GM12878 (cell line): ENCODE results near the gene PAQR8. TPM values are rescaled to one million over a fixed set of nuclear protein-coding genes. Genes with fewer than 3 reads are reported as not detected.

Experiments
- ATAC-seq: fragments of 200-7000 bp; cut with Tn5 transposase; 3 replicates; pipeline ENCODE4 v1.9.1; 2020; ENCODE audit warnings: mild to moderate bottlenecking, moderate library complexity
- BruUV-seq: library from RNA; stranded (reverse); fragments of 400-500 nt; replicated peaks from 2 replicates; lab custom pipeline; 2021; lab: Mats Ljungman, UMichigan
- CTCF ChIA-PET: fragments of 300-600 bp; sonication (Branson Sonifier 250); formaldehyde crosslinking; extraction: SDS; loops from one replicate; lab custom pipeline; 2021; ENCODE audit warnings: inconsistent platforms; lab: Yijun Ruan, JAX
- POLR2A ChIA-PET: fragments of 350-600 bp; formaldehyde crosslinking; extraction: SDS; loops from one replicate; lab custom pipeline; 2021; ENCODE audit warnings: inconsistent platforms; lab: Charles Lee
- RAD21 ChIA-PET: fragments of 300-600 bp; sonication (Branson Sonifier 250); formaldehyde crosslinking; loops from one replicate; lab custom pipeline; 2023; ENCODE audit warnings: antibody characterized with exemption; ENCODE audit not compliant: unreplicated experiment; lab: Charles Lee
- SMC1A ChIA-PET: fragments of 300-600 bp; sonication (Branson Sonifier 250); formaldehyde crosslinking; loops from one replicate; lab custom pipeline; 2023; ENCODE audit not compliant: unreplicated experiment, uncharacterized antibody; lab: Charles Lee
- DNase-seq: peaks from one replicate; pipeline ENCODE4 v3.0.0-alpha.2; 2011; ENCODE audit warnings: low read depth, low spot score
- FAIRE-seq: peaks from 3 replicates; lab custom pipeline; 2011; peaks lifted over from hg19 to GRCh38; lab: Jason Lieb, UNC
- H2AFZ ChIP-seq: 2 replicates; pipeline ENCODE4 v1.6.0; 2011; ENCODE audit warnings: low read depth, low read length, control low read depth; ENCODE audit not compliant: control insufficient read depth
- H3K27ac ChIP-seq: 2 replicates; pipeline ENCODE4 v1.5.1; 2011; ENCODE audit warnings: control low read depth; ENCODE audit not compliant: control insufficient read depth, insufficient read depth
- H3K27me3 ChIP-seq, 2 experiments: replicated peaks in 1 of 2; 2 replicates each; pipeline versions ENCODE4 v1.6.0 to v1.6.1; 2011; ENCODE audit warnings: low read length in 1 of 2; ENCODE audit not compliant: control insufficient read depth in 2 of 2, insufficient read depth in 2 of 2
- H3K36me3 ChIP-seq, 2 experiments: 2 replicates each; pipeline ENCODE4 v1.5.1; 2011; ENCODE audit warnings: low read length in 1 of 2; ENCODE audit not compliant: control insufficient read depth in 2 of 2, insufficient read depth in 2 of 2
- H3K4me1 ChIP-seq: 2 replicates; pipeline ENCODE4 v1.6.1; 2011; ENCODE audit warnings: mild to moderate bottlenecking, low read length, moderate library complexity, mixed read lengths; ENCODE audit not compliant: control insufficient read depth, insufficient read depth
- H3K4me2 ChIP-seq: 2 replicates; pipeline ENCODE4 v1.6.0; 2011; ENCODE audit warnings: control low read depth; ENCODE audit not compliant: control insufficient read depth, insufficient read depth
- H3K4me3 ChIP-seq: fragments of 200-600 bp; sonication (generic); 2 replicates; pipeline ENCODE4 v1.5.1; 2016
- H3K79me2 ChIP-seq: 2 replicates; pipeline ENCODE4 v1.6.0; 2011; ENCODE audit warnings: low read length; ENCODE audit not compliant: control insufficient read depth, insufficient read depth
- H3K9ac ChIP-seq: 2 replicates; pipeline ENCODE4 v1.8.0; 2011; ENCODE audit warnings: low read length, control low read depth, mixed read lengths; ENCODE audit not compliant: control insufficient read depth, insufficient read depth
- H3K9me3 ChIP-seq: replicated peaks from 3 replicates; pipeline ENCODE4 v1.5.1; 2011; ENCODE audit warnings: mild to moderate bottlenecking, low read length; ENCODE audit not compliant: control insufficient read depth, insufficient read depth
- H4K20me1 ChIP-seq: 2 replicates; pipeline ENCODE4 v1.6.0; 2011; ENCODE audit not compliant: control insufficient read depth, insufficient read depth
- ATF7 ChIP-seq: fragments of 450-650 bp; IDR thresholded peaks from 2 replicates; pipeline ENCODE4 v1.6.1; 2016; ENCODE audit warnings: low read depth, mild to moderate bottlenecking
- CREM ChIP-seq: IDR thresholded peaks from 2 replicates; pipeline ENCODE4 v1.6.1; 2014; ENCODE audit warnings: antibody characterized with exemption, low read depth
- STAT1 ChIP-seq: fragments of 450-650 bp; conservative IDR thresholded peaks from 2 replicates; pipeline ENCODE4 v1.6.1; 2014; ENCODE audit warnings: antibody characterized with exemption, mild to moderate bottlenecking
- WGBS: methylation state at CpG from one replicate; pipeline ENCODE4 v1.1.6; 2016; ENCODE audit warnings: low lambda C conversion rate; ENCODE audit not compliant: insufficient replicate concordance, insufficient coverage; ENCODE audit errors: missing lambda C conversion rate; 5-methylcytosine and 5-hydroxymethylcytosine counted together
- in situ Hi-C: fragments of 300-500 bp; cut with MboI; formaldehyde crosslinking; loops from 9 replicates; pipeline ENCODE4 v1.14.3; 2018; ENCODE audit warnings: mixed read lengths
- intact Hi-C: fragments of 100-400 bp; cut with micrococcal nuclease; formaldehyde crosslinking; loops from one replicate; pipeline ENCODE4 v1.14.2; 2022; ENCODE audit not compliant: unreplicated experiment
- polyA plus RNA-seq, 11 experiments: library from polyadenylated mRNA; depleted of rRNA in 4 of 11; unstranded in 6 of 11; stranded (reverse) in 5 of 11; fragments of >200 nt; fragmentation: Nextera tagmentation in 4 of 11; fragmentation: Illumina TruSeq in 1 of 11; extraction: Ambion mirVana in 4 of 11; extraction: Trizol in 1 of 11; gene quantifications; 1 replicate in 1 of 11; 2 replicates in 10 of 11; pipeline versions ENCODE4 v1.2.1 to v1.2.3, GENCODE V29; 2011 to 2016; ENCODE audit warnings: inconsistent platforms in 2 of 11, missing spikeins in 2 of 11, low read depth in 1 of 11
- total RNA-seq, 4 experiments: library from RNA; depleted of rRNA in 3 of 4; stranded (reverse); fragments of >200 nt in 3 of 4; fragmentation: Illumina TruSeq in 1 of 4; extraction: Trizol in 1 of 4; gene quantifications; 2 replicates each; pipeline versions ENCODE4 v1.2.1 to v1.2.3, GENCODE V29; 2013 to 2021
- TF ChIP-seq, protein P1 (sequence below): fragments of 450-650 bp; IDR thresholded peaks from 2 replicates; pipeline ENCODE4 v1.6.1; 2017; ENCODE audit warnings: mild to moderate bottlenecking, moderate library complexity

Gene PAQR8
- total and polyA plus RNA-seq, 10 of the 15 experiments (the other 5 are each of a cell fraction or from before 2014, with no cell fraction given) = 3.9 to 22.4 (median 14.6) TPM

DNA sequence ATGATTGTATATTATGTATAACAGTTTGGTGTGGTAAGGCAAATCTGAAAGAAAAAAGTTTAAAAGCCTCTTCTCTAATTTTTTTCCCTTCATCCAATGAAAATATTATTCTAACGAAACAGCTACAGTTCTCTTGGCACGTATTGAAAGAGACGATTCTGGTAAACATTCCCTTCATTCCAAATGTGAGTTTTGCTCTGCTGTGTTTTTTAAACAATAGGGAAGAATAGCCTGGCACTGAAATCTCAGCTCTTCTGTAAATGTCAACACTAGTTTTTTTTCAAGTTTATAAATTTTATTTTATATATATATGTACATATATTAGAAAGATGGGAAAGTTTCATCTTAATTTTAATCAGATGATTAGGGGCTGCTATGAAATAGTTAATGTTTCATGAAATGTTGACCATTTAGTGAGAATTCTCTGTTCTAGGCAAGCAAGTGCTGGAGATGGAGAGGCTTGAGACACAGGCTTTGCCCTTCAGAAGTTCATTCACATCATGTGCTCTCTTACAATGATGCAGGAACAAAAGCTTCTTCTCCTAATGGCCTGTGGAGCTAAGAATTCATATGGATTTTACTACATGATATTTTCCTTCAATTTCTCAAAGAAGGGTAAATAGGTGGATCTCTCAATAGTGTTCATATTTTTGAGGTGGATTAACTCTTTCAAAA is 4.1 kb downstream of the PAQR8 start (continued):
- TF ChIP-seq ATF7 = no peak
- no peak for TF ChIP-seq STAT1
- no peak for TF ChIP-seq CREM

DNA sequence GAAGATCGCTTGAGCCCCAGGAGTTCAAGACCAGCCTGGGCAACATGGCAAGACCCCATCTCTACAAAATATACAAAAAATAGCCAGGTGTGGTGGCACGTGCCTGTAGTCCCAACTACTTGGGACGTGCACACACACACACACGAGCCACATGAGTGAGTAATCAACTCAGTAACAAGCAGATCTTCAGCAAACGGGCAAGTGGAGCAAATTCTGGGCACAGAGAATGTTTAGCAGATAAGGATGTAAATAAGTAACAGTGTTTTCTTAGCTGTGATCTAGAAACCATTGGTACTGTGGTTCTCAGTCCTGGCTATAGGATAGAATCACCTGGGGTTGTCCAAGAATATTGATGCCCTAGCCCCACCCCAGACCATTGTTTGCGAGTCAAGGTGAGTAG is 6.1 kb downstream of the PAQR8 start:
- Histone ChIP-seq H3K9ac (no peak overlapping the region), H3K4me2 (no peak overlapping the region), H3K4me1 (no peaks in the 10 kb centered on the region), H2AFZ (no peak overlapping the region), H3K27me3 (no peaks in the 10 kb centered on the region), H3K9me3 (no peaks in the 10 kb centered on the region; the same call in 2 of the 3 replicates), H3K79me2 (peaks cover 29% of the 10 kb centered on the region), H3K4me3 (no peak overlapping the region), H3K36me3 (peaks cover 2 to 7% of the 10 kb centered on the region in 2 experiments; a peak in 2 of 4 replicates), H3K27ac (no peak overlapping the region), H4K20me1 (no peaks in the 10 kb centered on the region)
- intact Hi-C loops (no loop called here), in situ Hi-C loops (no loop called here)
- ChIA-PET CTCF (interaction anchor here (1.1 to 8.8 kb wide), 4 partner anchors 9 to 104 kb away, joined by 3 to 110 read pairs (median 40); partner anchors contain the start of gene MCM3), RAD21 (no interaction called here), SMC1A (interaction anchor here (0.8 to 7.5 kb wide), 8 partner anchors 7 to 88 kb away, joined by 3 to 68 read pairs (median 4); no protein-coding TSS in a partner anchor), POLR2A (interaction anchor here (2.0 kb wide), 1 partner anchor 30 kb away, joined by 4 read pairs; no protein-coding TSS in a partner anchor)
- TF ChIP-seq, protein P1, sequence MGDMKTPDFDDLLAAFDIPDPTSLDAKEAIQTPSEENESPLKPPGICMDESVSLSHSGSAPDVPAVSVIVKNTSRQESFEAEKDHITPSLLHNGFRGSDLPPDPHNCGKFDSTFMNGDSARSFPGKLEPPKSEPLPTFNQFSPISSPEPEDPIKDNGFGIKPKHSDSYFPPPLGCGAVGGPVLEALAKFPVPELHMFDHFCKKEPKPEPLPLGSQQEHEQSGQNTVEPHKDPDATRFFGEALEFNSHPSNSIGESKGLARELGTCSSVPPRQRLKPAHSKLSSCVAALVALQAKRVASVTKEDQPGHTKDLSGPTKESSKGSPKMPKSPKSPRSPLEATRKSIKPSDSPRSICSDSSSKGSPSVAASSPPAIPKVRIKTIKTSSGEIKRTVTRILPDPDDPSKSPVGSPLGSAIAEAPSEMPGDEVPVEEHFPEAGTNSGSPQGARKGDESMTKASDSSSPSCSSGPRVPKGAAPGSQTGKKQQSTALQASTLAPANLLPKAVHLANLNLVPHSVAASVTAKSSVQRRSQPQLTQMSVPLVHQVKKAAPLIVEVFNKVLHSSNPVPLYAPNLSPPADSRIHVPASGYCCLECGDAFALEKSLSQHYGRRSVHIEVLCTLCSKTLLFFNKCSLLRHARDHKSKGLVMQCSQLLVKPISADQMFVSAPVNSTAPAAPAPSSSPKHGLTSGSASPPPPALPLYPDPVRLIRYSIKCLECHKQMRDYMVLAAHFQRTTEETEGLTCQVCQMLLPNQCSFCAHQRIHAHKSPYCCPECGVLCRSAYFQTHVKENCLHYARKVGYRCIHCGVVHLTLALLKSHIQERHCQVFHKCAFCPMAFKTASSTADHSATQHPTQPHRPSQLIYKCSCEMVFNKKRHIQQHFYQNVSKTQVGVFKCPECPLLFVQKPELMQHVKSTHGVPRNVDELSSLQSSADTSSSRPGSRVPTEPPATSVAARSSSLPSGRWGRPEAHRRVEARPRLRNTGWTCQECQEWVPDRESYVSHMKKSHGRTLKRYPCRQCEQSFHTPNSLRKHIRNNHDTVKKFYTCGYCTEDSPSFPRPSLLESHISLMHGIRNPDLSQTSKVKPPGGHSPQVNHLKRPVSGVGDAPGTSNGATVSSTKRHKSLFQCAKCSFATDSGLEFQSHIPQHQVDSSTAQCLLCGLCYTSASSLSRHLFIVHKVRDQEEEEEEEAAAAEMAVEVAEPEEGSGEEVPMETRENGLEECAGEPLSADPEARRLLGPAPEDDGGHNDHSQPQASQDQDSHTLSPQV = no peak
- WGBS = 90% methylated on average over 6 of the region's 6 CpGs
- FAIRE-seq = no peak
- ATAC-seq = no peak
- no peak for DNase-seq
- BruUV-seq = no TSS peak
